ENCODE results near the gene PTCRA.

DNA sequence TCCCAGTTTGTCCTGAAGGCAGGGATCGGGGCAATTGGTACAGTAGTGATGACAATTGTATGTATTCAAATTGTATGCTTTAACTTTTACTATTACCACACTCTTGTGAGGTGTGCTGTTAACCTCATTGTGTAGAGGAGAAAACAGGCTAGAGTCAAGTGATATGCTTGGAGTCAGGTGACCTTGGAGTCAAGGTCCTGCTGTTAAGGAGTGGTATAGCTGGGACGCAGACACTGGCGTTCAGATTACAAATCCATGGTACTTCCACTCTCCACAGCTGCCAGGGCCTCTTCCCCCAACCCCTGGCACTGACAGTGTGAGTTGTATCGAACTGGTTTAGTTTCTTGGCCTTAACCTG, 23.9 kb downstream of the PTCRA start:
- TF ChIP-seq BHLHE40 (IDR thresholded peaks at IDR 0.05; ENCODE audit: low read depth, low read length) (no peak), MAZ (IDR thresholded peaks at IDR 0.05; ENCODE audit: borderline replicate concordance, low read depth, low read length) (no peak), RFX5 (IDR thresholded peaks at IDR 0.05; ENCODE audit: low read depth, low read length) (no peak), NFE2L2 (IDR thresholded peaks at IDR 0.05; ENCODE audit: low read depth, low read length) (no peak)
- TF ChIP-seq, protein P1, sequence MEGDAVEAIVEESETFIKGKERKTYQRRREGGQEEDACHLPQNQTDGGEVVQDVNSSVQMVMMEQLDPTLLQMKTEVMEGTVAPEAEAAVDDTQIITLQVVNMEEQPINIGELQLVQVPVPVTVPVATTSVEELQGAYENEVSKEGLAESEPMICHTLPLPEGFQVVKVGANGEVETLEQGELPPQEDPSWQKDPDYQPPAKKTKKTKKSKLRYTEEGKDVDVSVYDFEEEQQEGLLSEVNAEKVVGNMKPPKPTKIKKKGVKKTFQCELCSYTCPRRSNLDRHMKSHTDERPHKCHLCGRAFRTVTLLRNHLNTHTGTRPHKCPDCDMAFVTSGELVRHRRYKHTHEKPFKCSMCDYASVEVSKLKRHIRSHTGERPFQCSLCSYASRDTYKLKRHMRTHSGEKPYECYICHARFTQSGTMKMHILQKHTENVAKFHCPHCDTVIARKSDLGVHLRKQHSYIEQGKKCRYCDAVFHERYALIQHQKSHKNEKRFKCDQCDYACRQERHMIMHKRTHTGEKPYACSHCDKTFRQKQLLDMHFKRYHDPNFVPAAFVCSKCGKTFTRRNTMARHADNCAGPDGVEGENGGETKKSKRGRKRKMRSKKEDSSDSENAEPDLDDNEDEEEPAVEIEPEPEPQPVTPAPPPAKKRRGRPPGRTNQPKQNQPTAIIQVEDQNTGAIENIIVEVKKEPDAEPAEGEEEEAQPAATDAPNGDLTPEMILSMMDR (conservative IDR thresholded peaks at IDR 0.05; ENCODE audit: low read depth, low read length): no peak
